HPDE6-E6E7 (cell line): ENCODE results near the gene ETFRF1.
A peak's percentile ranks its signal among the peaks of the same experiment; 100 is the strongest.

ENCODE experiments used
- DNase-seq: peaks from one replicate; pipeline ENCODE4 v3.0.0; 2011; ENCODE audit warnings: missing footprints; ENCODE audit errors: extremely low spot score

ETFRF1 gene, protein sequence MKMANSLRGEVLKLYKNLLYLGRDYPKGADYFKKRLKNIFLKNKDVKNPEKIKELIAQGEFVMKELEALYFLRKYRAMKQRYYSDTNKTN

GRCh38 chr12:25195056-25195971 lies at the start of gene ETFRF1, which contains the start of gene DNAI7:
Gene ETFRF1 (plus strand): TSS chr12:25195237. CDS start chr12:25203957, 8,720 bp downstream.
Gene DNAI7 (minus strand): TSS chr12:25195160. CDS start chr12:25195078, 82 bp downstream.
- peak; percentile 83 for DNase-seq

GRCh38 chr12:25146686-25147085 lies 48.4 kb upstream of the ETFRF1 start:
- DNase-seq = no peak

- DNase-seq = peak; percentile 85
Measured at GRCh38 chr12:25151476-25151875, 43.6 kb upstream of the ETFRF1 start.

GRCh38 chr12:25152055-25152454 lies 43.0 kb upstream of the ETFRF1 start:
- DNase-seq = no peak

GRCh38 chr12:25155022-25155576 lies 39.9 kb upstream of the ETFRF1 start:
- DNase-seq = peak; percentile 11

- DNase-seq = no peak
Measured at GRCh38 chr12:25156061-25156460, 39.0 kb upstream of the ETFRF1 start.

GRCh38 chr12:25162866-25163265 lies 32.2 kb upstream of the ETFRF1 start:
- DNase-seq = no peak

DNA sequence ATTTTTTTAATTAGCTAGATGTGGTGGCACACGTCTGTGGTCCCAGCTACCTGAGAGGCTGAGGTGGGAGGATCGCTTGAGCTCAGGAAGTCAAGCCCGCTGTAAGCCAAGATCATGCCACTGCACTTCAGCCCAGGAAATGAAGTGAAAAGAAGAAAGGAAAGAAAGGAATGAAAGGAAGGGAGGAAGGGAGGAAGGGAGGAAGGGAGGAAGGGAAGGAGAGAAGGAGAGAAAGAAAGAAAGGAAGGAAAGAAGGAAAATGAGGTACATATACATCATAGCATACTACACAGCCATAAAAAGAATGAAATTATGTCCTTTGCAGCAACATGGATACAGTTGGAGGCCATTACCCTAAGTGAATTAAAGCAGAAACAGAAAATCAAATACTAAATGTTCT lies 12.3 kb upstream of the ETFRF1 start:
- no peak for DNase-seq

- DNase-seq = no peak
Measured at GRCh38 chr12:25184132-25184531, 10.9 kb upstream of the ETFRF1 start.

DNA sequence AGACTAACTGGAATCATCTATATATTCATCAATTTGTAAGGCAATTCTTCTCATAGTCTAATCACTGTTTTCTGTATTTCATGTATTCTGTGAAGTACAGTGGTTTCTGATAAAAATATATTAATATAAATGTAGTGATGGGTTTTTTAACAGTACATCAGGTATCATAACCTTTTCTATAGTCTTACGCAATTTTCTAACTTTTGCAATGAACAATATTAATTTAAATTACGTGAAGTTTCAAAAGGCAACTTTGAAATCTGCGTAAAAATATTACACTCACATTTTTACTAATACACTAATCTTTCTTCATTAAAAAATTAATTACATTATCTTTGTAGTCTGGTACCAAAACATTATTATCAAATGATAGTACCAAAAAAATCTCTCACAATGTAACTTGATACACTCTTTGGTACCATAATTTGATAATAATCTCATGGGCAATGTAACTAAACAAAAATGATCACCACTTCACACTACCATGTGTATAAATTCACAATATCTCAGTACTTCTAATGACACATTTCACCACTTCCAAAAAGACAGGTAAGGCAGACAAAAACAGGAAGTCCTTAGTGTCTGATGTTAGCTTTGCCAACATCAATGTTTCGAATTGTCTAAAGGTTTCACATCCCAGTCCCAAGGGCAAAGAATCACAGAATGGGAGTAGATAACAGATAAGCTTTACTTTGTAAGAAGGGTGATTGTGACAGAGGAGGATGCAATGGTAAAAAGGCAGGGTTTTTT lies 8.8 kb upstream of the ETFRF1 start:
- no peak for DNase-seq

DNA sequence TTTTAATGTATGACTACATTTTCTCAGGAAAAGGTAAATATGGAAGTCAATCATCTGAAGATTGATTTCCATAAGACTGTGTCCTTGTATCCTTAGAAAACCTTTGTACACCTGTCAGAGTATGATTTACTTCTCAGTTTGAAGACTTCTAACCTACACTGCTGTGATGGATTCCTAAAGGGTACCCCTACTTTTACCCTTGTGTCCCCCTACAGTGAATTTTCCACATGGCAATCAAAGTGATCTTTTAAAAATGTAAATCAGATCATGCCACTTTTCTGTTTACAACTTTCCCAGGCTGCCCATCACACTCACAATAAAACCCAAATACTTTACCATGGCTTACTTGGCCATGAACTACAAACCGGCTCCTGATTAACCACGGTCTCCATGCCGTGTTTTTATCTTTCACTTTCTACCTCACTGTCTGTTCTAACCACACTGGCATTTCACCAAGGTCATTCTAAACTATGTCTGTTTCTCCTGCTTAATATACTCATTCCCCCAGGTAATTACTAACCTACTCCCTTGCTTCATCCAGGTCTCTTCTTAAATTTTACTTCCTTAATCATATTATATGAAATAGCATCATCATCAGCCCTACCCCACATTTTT lies 8.1 kb upstream of the ETFRF1 start:
- DNase-seq = no peak

DNA sequence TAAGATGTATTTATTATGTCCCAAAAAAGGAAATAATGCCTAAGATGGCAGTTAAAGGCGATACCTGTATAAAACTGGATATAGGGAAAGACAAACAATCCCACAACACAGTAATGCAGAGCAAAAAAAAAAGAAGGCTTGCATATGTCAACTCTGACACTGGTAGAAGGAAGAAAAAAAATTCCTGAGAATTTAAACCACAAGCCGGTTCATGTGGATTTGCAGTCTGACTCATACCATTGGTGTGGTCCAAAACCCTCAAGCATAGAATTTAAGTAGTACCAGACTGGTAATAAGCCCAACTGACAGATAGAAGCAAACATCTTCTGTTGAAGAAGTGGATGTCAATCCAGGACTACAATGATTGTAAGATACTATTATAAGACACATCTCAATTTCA lies 7.3 kb upstream of the ETFRF1 start:
- DNase-seq = no peak

- no peak for DNase-seq
Measured at GRCh38 chr12:25189656-25190055, 5.4 kb upstream of the ETFRF1 start.

DNA sequence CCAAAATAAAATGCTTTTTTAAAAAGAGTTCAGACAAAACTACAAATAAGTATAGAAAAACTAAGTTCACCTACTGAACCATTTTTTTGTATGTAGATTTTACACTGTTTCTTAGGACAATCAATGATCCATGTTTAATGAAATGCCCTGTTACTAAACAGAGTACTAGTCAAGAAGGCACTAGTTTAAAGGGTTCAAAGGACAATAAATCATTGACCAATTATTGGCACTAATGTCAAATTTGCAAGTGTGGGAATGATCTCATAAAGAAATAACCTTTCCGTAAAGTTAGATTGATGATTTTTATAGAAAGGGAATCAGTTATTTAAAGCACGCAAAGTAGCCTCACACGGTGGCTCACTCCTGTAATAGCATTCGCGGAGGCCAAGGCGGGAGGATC lies 4.2 kb upstream of the ETFRF1 start:
- DNase-seq = no peak

DNA sequence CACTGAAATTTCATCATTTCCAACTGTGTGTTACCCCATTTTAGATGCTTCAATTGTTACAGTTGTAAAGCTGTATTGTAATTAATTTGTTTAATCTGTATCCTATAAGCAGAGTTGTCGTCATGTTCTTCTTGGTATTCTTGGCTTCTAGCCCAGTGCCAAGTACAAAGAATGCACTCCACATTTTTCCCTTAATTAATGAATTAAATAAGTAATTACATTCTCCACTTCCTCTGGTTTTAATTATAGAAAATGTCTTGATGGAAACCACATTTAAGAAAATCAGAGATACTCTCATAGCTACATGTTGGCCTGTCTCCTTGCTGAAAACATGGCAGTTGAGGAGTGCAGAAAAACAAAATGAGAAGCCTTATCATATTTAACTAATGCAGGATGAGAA lies 823 bp upstream of the ETFRF1 start:
- DNase-seq = no peak

DNA sequence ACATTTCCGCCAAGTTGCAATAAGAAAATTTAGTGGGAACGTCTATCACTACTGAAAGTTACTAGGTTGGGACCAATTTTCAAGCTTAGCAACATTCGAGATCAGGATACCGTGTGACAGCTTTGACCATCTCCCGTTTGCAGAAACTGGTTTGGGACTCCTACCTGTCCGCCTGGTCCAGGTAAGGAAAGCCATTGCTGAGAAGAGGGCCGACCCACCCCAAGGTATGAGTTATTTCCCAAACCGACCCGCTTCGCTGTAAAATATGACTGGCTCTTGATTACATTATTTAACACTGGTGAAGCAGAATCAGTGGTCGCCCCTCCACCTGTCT lies 348 bp upstream of the ETFRF1 start:
- no peak for DNase-seq

- no peak for DNase-seq
Measured at GRCh38 chr12:25197608-25198007, 2.6 kb downstream of the ETFRF1 start.

GRCh38 chr12:25200703-25201102 lies 5.7 kb downstream of the ETFRF1 start:
- no peak for DNase-seq

DNA sequence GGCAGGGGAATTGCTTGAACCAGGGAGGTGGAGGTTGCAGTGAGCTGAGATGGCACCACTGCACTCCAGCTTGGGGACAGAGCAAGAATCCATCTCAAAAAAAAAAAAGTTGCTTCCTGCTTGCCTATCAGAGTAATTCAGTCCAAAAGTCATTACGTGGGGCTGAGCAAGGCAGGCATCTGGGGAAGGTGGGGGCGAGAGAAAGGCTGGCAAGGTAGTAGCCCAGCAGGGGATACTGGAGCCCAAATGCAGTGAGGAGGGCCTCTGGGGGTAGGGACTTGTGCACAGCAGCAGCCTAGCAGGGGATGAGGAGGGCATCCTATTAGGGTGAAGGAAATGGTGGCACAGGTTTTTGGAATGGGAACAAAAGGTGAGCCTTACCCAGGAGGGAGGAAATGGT lies 7.1 kb downstream of the ETFRF1 start:
- DNase-seq = no peak

DNA sequence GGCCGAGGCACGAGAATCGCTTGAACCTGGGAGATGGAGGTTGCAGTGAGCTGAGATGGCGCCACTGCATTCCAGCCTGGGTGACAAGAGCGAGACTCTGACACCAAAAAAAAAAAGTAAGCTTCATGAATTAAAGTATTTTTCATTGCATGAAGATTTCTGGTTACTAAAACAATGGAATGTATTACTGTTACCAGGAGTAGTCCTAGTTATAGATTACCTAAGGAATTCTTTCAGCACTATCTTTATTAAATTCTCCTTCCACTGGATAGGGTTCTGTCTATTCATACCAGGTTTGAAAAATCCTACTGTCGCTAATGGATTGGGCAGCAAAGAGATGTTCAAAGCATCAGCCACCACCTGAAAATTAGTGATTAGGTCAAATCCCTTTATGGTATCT lies 12.4 kb downstream of the ETFRF1 start:
- no peak for DNase-seq

GRCh38 chr12:25207846-25208245 lies 12.8 kb downstream of the ETFRF1 start:
- no peak for DNase-seq

- DNase-seq = no peak
Measured at GRCh38 chr12:25208554-25208953, 13.5 kb downstream of the ETFRF1 start.
